H9 (cell line): ENCODE results near the gene KCNJ16. TPM values are rescaled to one million over a fixed set of nuclear protein-coding genes. Genes with fewer than 3 reads are reported as not detected.

Experiments
- DNase-seq: peaks from one replicate; pipeline ENCODE4 v3.0.0-alpha.2; 2017
- H2AFZ ChIP-seq: one replicate; pipeline ENCODE4 v1.6.1; 2013; ENCODE audit warnings: mild to moderate bottlenecking, low read length, control low read depth, moderate library complexity
- H2AK5ac ChIP-seq: 2 replicates; pipeline ENCODE4 v1.6.1; 2013; ENCODE audit warnings: low read length, control low read depth, mixed read lengths; ENCODE audit not compliant: insufficient read length
- H2BK120ac ChIP-seq: one replicate; pipeline ENCODE4 v1.6.1; 2013; ENCODE audit warnings: low read depth, mild to moderate bottlenecking, low read length, control low read depth, inconsistent platforms; ENCODE audit not compliant: poor library complexity, severe bottlenecking
- H2BK12ac ChIP-seq: 2 replicates; pipeline ENCODE4 v1.6.1; 2013; ENCODE audit warnings: low read length, control low read depth, mixed read lengths, low read depth; ENCODE audit not compliant: insufficient read length
- H2BK15ac ChIP-seq: 2 replicates; pipeline ENCODE4 v1.6.1; 2013; ENCODE audit warnings: low read depth, low read length, control low read depth
- H2BK20ac ChIP-seq: one replicate; pipeline ENCODE4 v1.6.1; 2013; ENCODE audit warnings: low read depth, mild to moderate bottlenecking, low read length, control low read depth, inconsistent platforms; ENCODE audit not compliant: poor library complexity, severe bottlenecking
- H2BK5ac ChIP-seq: 2 replicates; pipeline ENCODE4 v1.6.1; 2013; ENCODE audit warnings: low read length, control low read depth, mixed read lengths; ENCODE audit not compliant: insufficient read length
- H3K14ac ChIP-seq: 2 replicates; pipeline ENCODE4 v1.6.1; 2013; ENCODE audit warnings: low read length, control low read depth; ENCODE audit not compliant: insufficient read depth
- H3K18ac ChIP-seq: 2 replicates; pipeline ENCODE4 v1.6.1; 2013; ENCODE audit warnings: low read depth, mild to moderate bottlenecking, mixed read lengths, low read length, control low read depth; ENCODE audit not compliant: insufficient read length
- H3K23ac ChIP-seq: 2 replicates; pipeline ENCODE4 v1.6.1; 2013; ENCODE audit warnings: low read length, control low read depth, mixed read lengths, low read depth; ENCODE audit not compliant: insufficient read length
- H3K23me2 ChIP-seq: 2 replicates; pipeline ENCODE4 v1.6.1; 2013; ENCODE audit warnings: low read depth, mild to moderate bottlenecking, mixed read lengths, low read length, control low read depth; ENCODE audit not compliant: insufficient read length, poor library complexity, severe bottlenecking
- H3K27ac ChIP-seq: 2 replicates; pipeline ENCODE4 v1.5.1; 2013; ENCODE audit warnings: low read length, control low read depth, mixed read lengths, low read depth; ENCODE audit not compliant: insufficient read length
- H3K27me3 ChIP-seq: 2 replicates; pipeline ENCODE4 v1.6.1; 2013; ENCODE audit warnings: low read length, control low read depth, inconsistent platforms; ENCODE audit not compliant: insufficient read depth
- H3K4ac ChIP-seq: 2 replicates; pipeline ENCODE4 v1.6.1; 2013; ENCODE audit warnings: low read depth, mild to moderate bottlenecking, control low read depth, inconsistent platforms, low read length, moderate library complexity
- H3K4me1 ChIP-seq: 2 replicates; pipeline ENCODE4 v1.6.1; 2013; ENCODE audit warnings: low read length, control low read depth, inconsistent platforms; ENCODE audit not compliant: insufficient read depth
- H3K4me2 ChIP-seq: 2 replicates; pipeline ENCODE4 v1.6.1; 2013; ENCODE audit warnings: low read length, control low read depth, mixed read lengths; ENCODE audit not compliant: insufficient read length, insufficient read depth
- H3K56ac ChIP-seq: 2 replicates; pipeline ENCODE4 v1.6.1; 2013; ENCODE audit warnings: low read depth, mild to moderate bottlenecking, mixed read lengths, low read length, control low read depth; ENCODE audit not compliant: insufficient read length
- H3K79me1 ChIP-seq: 2 replicates; pipeline ENCODE4 v1.6.1; 2013; ENCODE audit warnings: low read depth, mild to moderate bottlenecking, moderate library complexity, low read length, control low read depth, inconsistent platforms; ENCODE audit not compliant: insufficient read depth, poor library complexity, severe bottlenecking
- H3K79me2 ChIP-seq: 2 replicates; pipeline ENCODE4 v1.6.1; 2013; ENCODE audit warnings: low read length, control low read depth, inconsistent platforms; ENCODE audit not compliant: insufficient read depth
- H3K9ac ChIP-seq: 2 replicates; pipeline ENCODE4 v1.6.1; 2013; ENCODE audit warnings: low read length, control low read depth, mixed read lengths; ENCODE audit not compliant: insufficient read length; ENCODE audit errors: extremely low read depth
- H3K9me3 ChIP-seq: one replicate; pipeline ENCODE4 v1.6.1; 2013; ENCODE audit warnings: low read depth, low read length, inconsistent platforms; ENCODE audit not compliant: control insufficient read depth
- H3T11ph ChIP-seq: one replicate; pipeline ENCODE4 v1.6.1; 2013; ENCODE audit warnings: mild to moderate bottlenecking, low read length, control low read depth, inconsistent platforms
- H4K20me1 ChIP-seq: one replicate; pipeline ENCODE4 v1.6.1; 2013; ENCODE audit not compliant: control insufficient read depth, insufficient read length, insufficient read depth
- H4K5ac ChIP-seq: 2 replicates; pipeline ENCODE4 v1.6.1; 2013; ENCODE audit warnings: low read depth, mild to moderate bottlenecking, mixed read lengths, low read length, control low read depth; ENCODE audit not compliant: insufficient read length
- H4K8ac ChIP-seq: replicated peaks from 2 replicates; pipeline ENCODE4 v1.6.1; 2013; ENCODE audit warnings: low read length, control low read depth, mixed read lengths, low read depth; ENCODE audit not compliant: insufficient read length
- H4K91ac ChIP-seq: 2 replicates; pipeline ENCODE4 v1.6.1; 2013; ENCODE audit warnings: low read depth, mild to moderate bottlenecking, moderate library complexity, mixed read lengths, low read length, control low read depth; ENCODE audit not compliant: insufficient read length
- H3K27ac Mint-ChIP-seq, 3 experiments: 2 replicates in 2 of 3; 3 replicates in 1 of 3; pipeline ENCODE4 v1.8.0; 2020 to 2021; ENCODE audit warnings: mixed read lengths in 3 of 3, mild to moderate bottlenecking in 1 of 3, moderate library complexity in 1 of 3
- H3K27me3 Mint-ChIP-seq: 2 replicates; pipeline ENCODE4 v1.8.0; 2021; ENCODE audit warnings: low read depth, mild to moderate bottlenecking, moderate library complexity, mixed read lengths
- H3K36me3 Mint-ChIP-seq, 3 experiments: 2 replicates in 2 of 3; 3 replicates in 1 of 3; pipeline ENCODE4 v1.8.0; 2020 to 2021; ENCODE audit warnings: low read depth in 3 of 3, mixed read lengths in 3 of 3; ENCODE audit not compliant: insufficient read depth in 1 of 3
- H3K4me1 Mint-ChIP-seq, 2 experiments: 2 replicates each; pipeline ENCODE4 v1.8.0; 2020; ENCODE audit warnings: mixed read lengths in 2 of 2
- H3K4me3 Mint-ChIP-seq, 2 experiments: 2 replicates in 1 of 2; 3 replicates in 1 of 2; pipeline ENCODE4 v1.8.0; 2020 to 2021; ENCODE audit warnings: mild to moderate bottlenecking in 2 of 2, mixed read lengths in 2 of 2, moderate library complexity in 1 of 2
- H3K9me3 Mint-ChIP-seq, 2 experiments: 2 replicates in 1 of 2; 3 replicates in 1 of 2; pipeline ENCODE4 v1.8.0; 2020; ENCODE audit warnings: mild to moderate bottlenecking in 2 of 2, mixed read lengths in 2 of 2, moderate library complexity in 1 of 2
- WGBS: extraction: QIAGEN DNeasy Blood & Tissue Kit; methylation state at CpG from one replicate; pipeline ENCODE4 v1.1.7; 2013; ENCODE audit warnings: missing lambda C conversion rate, low lambda C conversion rate, mixed read lengths; ENCODE audit not compliant: insufficient read length; ENCODE audit errors: extremely low coverage; 5-methylcytosine and 5-hydroxymethylcytosine counted together
- total RNA-seq: library from RNA; stranded (reverse); gene quantifications from 2 replicates; pipeline ENCODE4 v1.2.1, GENCODE V29; 2021
- TF ChIP-seq, protein P1 (sequence below): fragments of 200-600 bp; sonication (generic); conservative IDR thresholded peaks from 3 replicates; pipeline ENCODE4 v1.8.0; 2021; ENCODE audit warnings: antibody characterized with exemption, mild to moderate bottlenecking

KCNJ16 gene
- total RNA-seq, 1 experiment from 2014 or later, result not detected

DNA sequence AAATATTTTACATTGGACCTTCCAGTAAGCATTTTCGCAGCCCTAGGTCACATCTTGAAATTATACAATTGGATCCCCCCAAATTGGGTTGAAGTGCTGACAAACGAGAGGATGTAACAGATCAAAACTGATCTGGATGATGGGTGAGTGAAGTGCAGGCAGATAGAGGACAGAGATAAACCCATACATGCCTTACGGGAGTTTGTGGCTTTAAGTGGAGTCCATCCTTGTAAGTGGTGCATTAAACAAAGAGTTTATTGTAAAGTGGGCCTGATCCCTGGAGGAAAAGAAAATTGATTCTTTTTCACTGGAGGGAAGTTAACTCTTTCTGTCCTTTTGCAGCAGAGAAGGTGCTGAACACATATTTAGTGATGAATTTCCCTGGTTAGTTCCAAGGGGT, 55.3 kb downstream of the KCNJ16 start:
- TF ChIP-seq, protein P1, sequence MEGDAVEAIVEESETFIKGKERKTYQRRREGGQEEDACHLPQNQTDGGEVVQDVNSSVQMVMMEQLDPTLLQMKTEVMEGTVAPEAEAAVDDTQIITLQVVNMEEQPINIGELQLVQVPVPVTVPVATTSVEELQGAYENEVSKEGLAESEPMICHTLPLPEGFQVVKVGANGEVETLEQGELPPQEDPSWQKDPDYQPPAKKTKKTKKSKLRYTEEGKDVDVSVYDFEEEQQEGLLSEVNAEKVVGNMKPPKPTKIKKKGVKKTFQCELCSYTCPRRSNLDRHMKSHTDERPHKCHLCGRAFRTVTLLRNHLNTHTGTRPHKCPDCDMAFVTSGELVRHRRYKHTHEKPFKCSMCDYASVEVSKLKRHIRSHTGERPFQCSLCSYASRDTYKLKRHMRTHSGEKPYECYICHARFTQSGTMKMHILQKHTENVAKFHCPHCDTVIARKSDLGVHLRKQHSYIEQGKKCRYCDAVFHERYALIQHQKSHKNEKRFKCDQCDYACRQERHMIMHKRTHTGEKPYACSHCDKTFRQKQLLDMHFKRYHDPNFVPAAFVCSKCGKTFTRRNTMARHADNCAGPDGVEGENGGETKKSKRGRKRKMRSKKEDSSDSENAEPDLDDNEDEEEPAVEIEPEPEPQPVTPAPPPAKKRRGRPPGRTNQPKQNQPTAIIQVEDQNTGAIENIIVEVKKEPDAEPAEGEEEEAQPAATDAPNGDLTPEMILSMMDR, result no peak
- no CpG with 5 or more reads among the region's 3 CpGs for WGBS
- no peaks in the 10 kb centered on the region; a peak in 1 of 7 replicates for H3K36me3 Mint-ChIP-seq

More for the DNA sequence above, 55.3 kb downstream of the KCNJ16 start:
- Histone ChIP-seq H3K27me3 (no peaks in the 10 kb centered on the region), H3K4me1 (no peaks in the 10 kb centered on the region), H2BK15ac (no peak overlapping the region), H3K27ac (no peak overlapping the region), H4K5ac (no peak overlapping the region), H3K79me2 (no peaks in the 10 kb centered on the region), H3K4me2 (no peak overlapping the region), H3K23ac (no peak overlapping the region), H3K4ac (no peak overlapping the region), H2BK5ac (no peak overlapping the region), H3K14ac (no peak overlapping the region), H3K56ac (no peak overlapping the region), H3K9ac (no peak overlapping the region), H4K91ac (no peak overlapping the region), H3K18ac (no peak overlapping the region), H2BK120ac (no peak overlapping the region), H3K79me1 (no peaks in the 10 kb centered on the region), H3K9me3 (no peaks in the 10 kb centered on the region), H2AFZ (no peak overlapping the region), H4K8ac (no peak overlapping the region), H3T11ph (no peak overlapping the region), H2AK5ac (no peak overlapping the region), H3K23me2 (no peaks in the 10 kb centered on the region), H4K20me1 (no peaks in the 10 kb centered on the region), H2BK12ac (no peak overlapping the region), H2BK20ac (no peak overlapping the region)
- Mint-ChIP-seq H3K4me1 (peaks cover 3 to 8% of the 10 kb centered on the region in 2 experiments), H3K9me3 (peaks cover 0 to 3% of the 10 kb centered on the region in 2 experiments; a peak in 1 of 5 replicates), H3K27me3 (no peaks in the 10 kb centered on the region; the same call in 1 of the 2 replicates), H3K4me3 (no peak overlapping the region), H3K27ac (no peak overlapping the region)
- no peak for DNase-seq
